Epithelial cell of proximal tubule (primary cell): Measurements from ENCODE around the gene PRKAR2A. TPM values are rescaled to one million over a fixed set of nuclear protein-coding genes. Genes with fewer than 3 reads are reported as not detected.
A peak's percentile ranks its signal among the peaks of the same experiment; 100 is the strongest.
"Not testable (repeated sequence)": the region's sequence is repeated elsewhere in the genome, so short reads cannot be mapped to it uniquely, and the experiment has no call there.

Source experiments
- DNase-seq: peaks from one replicate; pipeline ENCODE4 v3.0.0-alpha.2; 2011; ENCODE audit warnings: low read depth
- H3K4me3 ChIP-seq: 2 replicates; pipeline ENCODE4 v1.5.1; 2011; ENCODE audit warnings: low read depth, mild to moderate bottlenecking, low read length
- total RNA-seq: library from RNA; depleted of rRNA; stranded (reverse); fragments of >200 nt; gene quantifications from 2 replicates; pipeline ENCODE4 v1.2.3, GENCODE V29; 2015
- TF ChIP-seq, protein P1 (sequence below): conservative IDR thresholded peaks from 2 replicates; pipeline ENCODE4 v1.5.1; 2012; ENCODE audit warnings: low read depth, mild to moderate bottlenecking, low read length

The PRKAR2A gene
- total RNA-seq, 1 donor from 2014 or later = 23.5 TPM

DNA sequence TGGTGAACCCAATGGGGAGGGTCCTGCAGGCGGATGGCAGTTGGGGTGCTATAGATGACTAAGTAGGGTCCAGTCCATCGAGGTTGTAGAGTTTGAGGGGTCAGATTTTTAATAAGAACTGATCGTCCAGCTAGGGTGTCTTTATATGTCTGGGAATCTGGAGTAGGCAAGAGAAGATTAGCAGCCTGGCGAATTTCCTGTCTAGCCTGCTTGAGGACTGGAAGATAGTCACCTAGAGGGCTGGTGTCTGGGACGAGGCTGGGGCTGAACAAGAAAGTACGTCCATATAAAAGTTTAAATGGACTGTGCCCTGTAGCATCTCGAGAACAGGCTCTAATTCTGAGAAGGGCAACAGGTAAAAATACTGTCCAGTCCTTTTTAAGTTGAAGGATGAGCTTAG lies 123.9 kb downstream of the PRKAR2A start:
- DNase-seq = no peak
- TF ChIP-seq, protein P1, sequence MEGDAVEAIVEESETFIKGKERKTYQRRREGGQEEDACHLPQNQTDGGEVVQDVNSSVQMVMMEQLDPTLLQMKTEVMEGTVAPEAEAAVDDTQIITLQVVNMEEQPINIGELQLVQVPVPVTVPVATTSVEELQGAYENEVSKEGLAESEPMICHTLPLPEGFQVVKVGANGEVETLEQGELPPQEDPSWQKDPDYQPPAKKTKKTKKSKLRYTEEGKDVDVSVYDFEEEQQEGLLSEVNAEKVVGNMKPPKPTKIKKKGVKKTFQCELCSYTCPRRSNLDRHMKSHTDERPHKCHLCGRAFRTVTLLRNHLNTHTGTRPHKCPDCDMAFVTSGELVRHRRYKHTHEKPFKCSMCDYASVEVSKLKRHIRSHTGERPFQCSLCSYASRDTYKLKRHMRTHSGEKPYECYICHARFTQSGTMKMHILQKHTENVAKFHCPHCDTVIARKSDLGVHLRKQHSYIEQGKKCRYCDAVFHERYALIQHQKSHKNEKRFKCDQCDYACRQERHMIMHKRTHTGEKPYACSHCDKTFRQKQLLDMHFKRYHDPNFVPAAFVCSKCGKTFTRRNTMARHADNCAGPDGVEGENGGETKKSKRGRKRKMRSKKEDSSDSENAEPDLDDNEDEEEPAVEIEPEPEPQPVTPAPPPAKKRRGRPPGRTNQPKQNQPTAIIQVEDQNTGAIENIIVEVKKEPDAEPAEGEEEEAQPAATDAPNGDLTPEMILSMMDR = no peak
- H3K4me3 ChIP-seq = no peak overlapping the region

DNA sequence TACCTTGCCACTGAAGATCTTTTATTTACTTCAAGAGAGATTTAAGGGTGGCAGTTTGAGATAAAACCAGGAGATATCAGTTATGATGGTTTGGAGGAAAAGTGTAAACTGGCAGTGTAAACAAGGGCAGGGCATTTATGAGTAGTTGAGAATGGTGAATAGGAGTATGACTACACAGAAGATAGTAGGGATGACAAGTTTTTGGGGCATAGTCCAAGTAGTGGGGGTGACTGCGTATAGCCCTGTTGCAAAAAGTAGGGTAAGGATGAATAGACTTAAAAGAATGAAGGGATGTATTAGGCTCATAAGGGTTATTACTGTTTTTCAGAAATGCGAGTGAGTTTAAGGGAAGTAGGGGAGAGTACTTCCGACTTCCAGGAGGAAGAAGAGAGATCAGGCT lies 124.4 kb downstream of the PRKAR2A start:
- H3K4me3 ChIP-seq = not testable (repeated sequence)

DNA sequence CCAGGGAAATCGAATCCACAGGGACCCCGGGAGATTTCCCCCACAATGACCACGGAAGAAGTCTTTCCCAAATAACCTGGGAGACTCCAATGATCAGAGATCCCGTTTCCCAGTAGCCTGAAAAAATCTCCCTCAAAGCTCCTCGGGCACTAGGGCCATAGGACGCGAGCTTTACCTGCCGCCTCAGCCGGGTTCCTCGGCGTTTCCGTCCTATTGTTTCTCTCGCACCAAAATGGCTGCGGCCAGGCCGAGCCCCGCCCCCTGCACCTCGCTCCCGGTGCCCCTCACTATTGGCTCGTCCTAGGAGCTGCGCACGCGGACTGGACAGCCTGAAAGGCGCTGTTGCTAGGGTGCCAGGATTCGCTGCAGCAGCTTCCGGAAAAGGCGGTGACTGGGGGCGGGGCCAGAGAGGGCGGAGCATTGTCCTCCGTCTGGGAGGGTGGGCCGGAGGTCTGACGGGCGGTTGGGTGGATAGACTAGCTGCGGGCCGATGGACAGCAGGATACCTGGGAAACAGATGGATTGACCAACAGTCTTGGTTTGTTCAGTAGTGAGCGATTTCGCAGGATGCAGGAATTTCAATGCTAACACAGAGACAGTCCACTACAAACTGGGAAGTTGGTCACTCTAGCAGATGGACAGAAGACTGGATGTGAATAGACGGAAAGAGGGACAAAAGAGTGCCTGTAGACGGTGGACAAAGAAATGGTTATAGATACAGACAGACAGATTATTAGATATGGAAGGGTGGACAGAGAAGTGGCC lies 130.5 kb downstream of the PRKAR2A start, which contains the start of gene IP6K2:
TSS of gene IP6K2 (minus strand) at position 240 of the 765 bp plus-strand sequence. CDS start 21,930 bp downstream, outside the sequence.
- peak within 1 kb of the TSS; percentile 99 for H3K4me3 ChIP-seq
- peak; percentile 69 for DNase-seq
- TF ChIP-seq, protein P1 = no peak

More for the DNA sequence above, 124.4 kb downstream of the PRKAR2A start:
- DNase-seq = not testable (repeated sequence)

GRCh38 chr3:48716508-48716981 lies 131.1 kb downstream of the PRKAR2A start:
- H3K4me3 ChIP-seq = peak overlapping the region; percentile 99

GRCh38 chr3:48715174-48715800 lies 132.4 kb downstream of the PRKAR2A start:
- TF ChIP-seq, protein P1 = no peak
- DNase-seq = no peak

More at GRCh38 chr3:48716508-48716981, 131.1 kb downstream of the PRKAR2A start:
- no peak for DNase-seq
- TF ChIP-seq, protein P1 = no peak

GRCh38 chr3:48711727-48712126 lies 135.9 kb downstream of the PRKAR2A start:
- TF ChIP-seq, protein P1 = no peak
- DNase-seq = no peak

More at GRCh38 chr3:48715174-48715800, 132.4 kb downstream of the PRKAR2A start:
- peak overlapping the region; percentile 99 for H3K4me3 ChIP-seq

DNA sequence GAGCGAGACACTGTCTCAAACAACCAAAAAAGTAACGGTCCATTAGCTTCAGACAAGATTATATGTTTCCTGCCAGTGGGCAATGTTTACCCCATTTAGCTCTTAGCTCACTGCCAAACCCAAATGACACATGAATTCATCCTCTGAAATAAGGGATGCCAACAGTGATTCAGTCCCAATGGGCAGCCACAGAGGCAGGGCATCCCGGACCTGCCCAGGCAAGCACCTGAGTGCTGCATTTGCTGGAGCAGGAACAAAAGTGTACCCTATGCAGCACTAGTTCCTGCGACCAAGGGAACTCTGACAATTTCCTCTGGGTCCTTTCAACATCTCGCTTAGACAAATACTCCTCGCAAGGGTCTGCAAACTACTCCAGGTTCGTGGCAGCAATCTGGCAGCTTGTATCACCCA lies 138.6 kb downstream of the PRKAR2A start:
- TF ChIP-seq, protein P1 = no peak
- no peak overlapping the region for H3K4me3 ChIP-seq
- no peak for DNase-seq

More at GRCh38 chr3:48711727-48712126, 135.9 kb downstream of the PRKAR2A start:
- H3K4me3 ChIP-seq = no peak overlapping the region
